ENCODE results near the gene HECTD4. TPM values are rescaled to one million over a fixed set of nuclear protein-coding genes. Genes with fewer than 3 reads are reported as not detected.

The HECTD4 gene
- total and polyA plus RNA-seq, 2 of the 4 experiments (the other 2 are of a cell fraction), result 12.9 to 13.0 TPM

- no peak for ATAC-seq (ENCODE audit: low read depth)
- no peak overlapping the region for H3K4me3 ChIP-seq (ENCODE audit: insufficient read depth, low read depth, low read length)
- no peak overlapping the region for H3K27ac ChIP-seq (ENCODE audit: insufficient read depth, low read length)
- no peak overlapping the region for H2BK20ac ChIP-seq (ENCODE audit: low read depth, low read length)
- WGBS, 2 experiments (ENCODE audit: extremely low coverage in 2 of 2, insufficient read length in 1 of 2), result no CpG with 5 or more reads among the region's 4 CpGs
- peaks cover 5% of the 10 kb centered on the region; the same call in 1 of the 2 replicates for H3K9me1 ChIP-seq (ENCODE audit: insufficient read depth, low read length)
- no peaks in the 10 kb centered on the region for H3K79me1 ChIP-seq (ENCODE audit: low read depth in 1 of 2, low read length in 2 of 2)
- no peak overlapping the region for H4K91ac ChIP-seq (ENCODE audit: insufficient read depth, low read depth, low read length)
- no peak overlapping the region for H2BK120ac ChIP-seq (ENCODE audit: low read depth, low read length)
- no peak overlapping the region for H3K4ac ChIP-seq (ENCODE audit: low read depth, low read length)
- no peak overlapping the region for H2BK15ac ChIP-seq (ENCODE audit: low read depth, low read length)
- no peak overlapping the region for H3K56ac ChIP-seq (ENCODE audit: extremely low read depth, insufficient read depth, low read length)
- TF ChIP-seq MXI1 (IDR thresholded peaks at IDR 0.05; ENCODE audit: borderline replicate concordance, low read depth, low read length) (no peak), ELK1 (IDR thresholded peaks at IDR 0.05; ENCODE audit: borderline replicate concordance, low read depth, low read length) (no peak), CEBPB (IDR thresholded peaks at IDR 0.05; ENCODE audit: low read depth, low read length) (no peak), CTCF (conservative IDR thresholded peaks at IDR 0.05; ENCODE audit: low read depth, low read length) (no peak), USF2 (IDR thresholded peaks at IDR 0.05; ENCODE audit: low read depth, low read length) (no peak), MAFK (IDR thresholded peaks at IDR 0.05; ENCODE audit: low read depth, low read length) (no peak), MAZ (IDR thresholded peaks at IDR 0.05; ENCODE audit: borderline replicate concordance, low read depth, low read length) (no peak), FOS (IDR thresholded peaks at IDR 0.05; ENCODE audit: low read depth, low read length) (no peak), RFX5 (IDR thresholded peaks at IDR 0.05; ENCODE audit: low read depth, low read length) (no peak), RAD21 (IDR thresholded peaks at IDR 0.05; ENCODE audit: low read length) (no peak)
- no peak overlapping the region for H3K14ac ChIP-seq (replicated peaks; ENCODE audit: low read depth, low read length)
- in situ Hi-C loops (cut with MboI; ENCODE audit: low sequenced_read_pairs), result no loop called here
- no peak overlapping the region for H4K5ac ChIP-seq (ENCODE audit: low read depth, low read length)
- H3K36me3 ChIP-seq (ENCODE audit: control insufficient read depth, insufficient read depth, low read length), result peaks cover 50% of the 10 kb centered on the region
- no peak overlapping the region for H2AFZ ChIP-seq (replicated peaks; ENCODE audit: low read length, poor library complexity)
- H3K4me2 ChIP-seq (ENCODE audit: low read depth, low read length), result no peak overlapping the region
- H2AK9ac ChIP-seq (replicated peaks; ENCODE audit: low read depth, low read length, poor library complexity), result no peak overlapping the region
- H2BK5ac ChIP-seq (ENCODE audit: low read depth, low read length, poor library complexity, severe bottlenecking), result no peak overlapping the region
- no peak overlapping the region for H3K9ac ChIP-seq (ENCODE audit: low read depth, low read length)
- no peak for DNase-seq
- dilution Hi-C loops (cut with HindIII; ENCODE audit: low sequenced_read_pairs, unreplicated experiment), result no loop called here
- no peak overlapping the region for H3K18ac ChIP-seq (ENCODE audit: low read depth, low read length)
- ChIA-PET POLR2A (ENCODE audit: unreplicated experiment) (no interaction called here), CTCF (interaction anchor here (1.0 kb wide), 1 partner anchor 8 kb away, joined by 3 read pairs; no protein-coding TSS in a partner anchor)
- H3K27me3 ChIP-seq (ENCODE audit: control insufficient read depth, insufficient read depth, low read length), result no peaks in the 10 kb centered on the region
- no peak overlapping the region for H2AK5ac ChIP-seq (ENCODE audit: low read depth, low read length)
- H4K8ac ChIP-seq (ENCODE audit: low read depth in 2 of 2, low read length in 2 of 2), result no peak overlapping the region
- H3K23ac ChIP-seq (ENCODE audit: low read depth, low read length), result no peak overlapping the region
- intact Hi-C loops (cut with micrococcal nuclease), result no loop called here
- H3K9me3 ChIP-seq (ENCODE audit: control insufficient read depth, insufficient read depth, low read length), result no peaks in the 10 kb centered on the region
- BruUV-seq (replicated peaks), result no TSS peak
- H3K4me1 ChIP-seq (ENCODE audit: control insufficient read depth, insufficient read depth, low read length), result no peaks in the 10 kb centered on the region
- no peaks in the 10 kb centered on the region for H4K20me1 ChIP-seq (ENCODE audit: insufficient read depth, low read length)
These were observed 174.8 kb downstream of the HECTD4 start for GRCh38 chr12:112207397-112207924.

Measured in IMR-90 (cell line).